ENCODE data around the gene ZNF865.

Gene ZNF865

DNA sequence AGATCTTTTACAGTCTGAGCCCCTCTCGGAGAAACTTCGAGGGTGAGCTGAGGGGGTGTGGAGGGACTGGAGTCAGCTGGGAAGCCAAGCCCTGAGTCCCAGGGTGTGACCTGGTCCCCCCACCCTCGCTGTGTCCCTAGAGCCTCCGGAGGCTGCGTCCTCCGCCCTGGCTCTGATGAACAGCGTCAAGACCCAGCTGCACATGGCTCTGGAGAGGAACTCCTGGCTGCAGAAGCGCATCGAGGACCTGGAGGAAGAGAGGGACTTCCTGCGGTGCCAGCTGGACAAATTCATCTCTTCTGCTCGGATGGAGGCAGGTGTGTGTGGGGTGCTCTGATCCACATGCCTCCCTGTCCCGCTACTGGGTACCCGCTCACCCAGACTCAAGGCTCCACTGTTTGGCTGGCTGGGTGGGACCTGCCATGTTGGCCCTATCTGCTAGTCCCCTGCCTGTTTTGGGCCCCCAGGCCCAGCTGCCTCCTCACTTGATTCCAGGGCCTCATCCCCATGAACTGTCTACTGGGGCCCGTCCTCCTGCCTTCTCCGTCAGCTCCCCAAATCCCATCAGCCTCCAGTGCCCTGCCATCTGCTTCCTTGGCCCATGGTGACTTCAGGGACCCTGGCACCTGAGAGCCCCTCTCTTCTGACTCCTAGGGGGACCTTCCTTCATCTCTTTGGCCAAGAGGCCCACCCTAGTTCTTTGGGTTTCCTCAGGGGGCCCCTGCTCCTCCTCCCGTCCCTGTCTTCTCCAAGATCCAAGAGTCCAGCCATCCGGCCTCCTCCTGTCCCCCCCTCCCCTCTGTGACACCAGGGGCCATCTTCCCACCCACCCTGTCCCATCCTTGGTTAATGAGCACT is 44.0 kb downstream of the ZNF865 start:
- H3K4me3 ChIP-seq (ENCODE audit: low read depth, low read length): peak overlapping the region; percentile 90
- TF ChIP-seq, protein P1, sequence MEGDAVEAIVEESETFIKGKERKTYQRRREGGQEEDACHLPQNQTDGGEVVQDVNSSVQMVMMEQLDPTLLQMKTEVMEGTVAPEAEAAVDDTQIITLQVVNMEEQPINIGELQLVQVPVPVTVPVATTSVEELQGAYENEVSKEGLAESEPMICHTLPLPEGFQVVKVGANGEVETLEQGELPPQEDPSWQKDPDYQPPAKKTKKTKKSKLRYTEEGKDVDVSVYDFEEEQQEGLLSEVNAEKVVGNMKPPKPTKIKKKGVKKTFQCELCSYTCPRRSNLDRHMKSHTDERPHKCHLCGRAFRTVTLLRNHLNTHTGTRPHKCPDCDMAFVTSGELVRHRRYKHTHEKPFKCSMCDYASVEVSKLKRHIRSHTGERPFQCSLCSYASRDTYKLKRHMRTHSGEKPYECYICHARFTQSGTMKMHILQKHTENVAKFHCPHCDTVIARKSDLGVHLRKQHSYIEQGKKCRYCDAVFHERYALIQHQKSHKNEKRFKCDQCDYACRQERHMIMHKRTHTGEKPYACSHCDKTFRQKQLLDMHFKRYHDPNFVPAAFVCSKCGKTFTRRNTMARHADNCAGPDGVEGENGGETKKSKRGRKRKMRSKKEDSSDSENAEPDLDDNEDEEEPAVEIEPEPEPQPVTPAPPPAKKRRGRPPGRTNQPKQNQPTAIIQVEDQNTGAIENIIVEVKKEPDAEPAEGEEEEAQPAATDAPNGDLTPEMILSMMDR (IDR thresholded peaks at IDR 0.05; ENCODE audit: borderline replicate concordance, insufficient read depth, low read depth, low read length): no peak

DNA sequence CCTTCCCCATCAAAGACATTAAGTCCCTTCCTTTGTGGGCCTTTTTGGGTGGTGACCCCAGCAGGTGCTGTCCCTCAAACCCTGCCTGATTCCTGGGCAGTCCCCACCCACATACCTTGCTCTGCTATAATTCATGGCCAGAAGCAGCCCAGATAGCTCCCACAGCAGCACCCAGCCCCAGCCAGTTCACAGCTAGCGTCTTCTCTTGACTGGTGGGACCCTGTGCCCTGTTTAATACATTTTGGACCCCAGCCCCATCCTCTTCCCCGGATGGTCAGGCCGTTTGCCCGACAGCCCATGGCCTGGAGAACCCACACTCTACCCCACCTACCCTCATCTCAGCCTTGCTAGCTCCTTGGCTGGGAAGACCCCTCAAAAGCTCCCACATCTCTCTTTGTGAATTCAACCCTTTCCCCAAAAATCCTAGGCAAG is 44.7 kb downstream of the ZNF865 start:
- TF ChIP-seq, protein P1 (IDR thresholded peaks at IDR 0.05; ENCODE audit: borderline replicate concordance, insufficient read depth, low read depth, low read length): no peak
- H3K4me3 ChIP-seq (ENCODE audit: low read depth, low read length): no peak overlapping the region

DNA sequence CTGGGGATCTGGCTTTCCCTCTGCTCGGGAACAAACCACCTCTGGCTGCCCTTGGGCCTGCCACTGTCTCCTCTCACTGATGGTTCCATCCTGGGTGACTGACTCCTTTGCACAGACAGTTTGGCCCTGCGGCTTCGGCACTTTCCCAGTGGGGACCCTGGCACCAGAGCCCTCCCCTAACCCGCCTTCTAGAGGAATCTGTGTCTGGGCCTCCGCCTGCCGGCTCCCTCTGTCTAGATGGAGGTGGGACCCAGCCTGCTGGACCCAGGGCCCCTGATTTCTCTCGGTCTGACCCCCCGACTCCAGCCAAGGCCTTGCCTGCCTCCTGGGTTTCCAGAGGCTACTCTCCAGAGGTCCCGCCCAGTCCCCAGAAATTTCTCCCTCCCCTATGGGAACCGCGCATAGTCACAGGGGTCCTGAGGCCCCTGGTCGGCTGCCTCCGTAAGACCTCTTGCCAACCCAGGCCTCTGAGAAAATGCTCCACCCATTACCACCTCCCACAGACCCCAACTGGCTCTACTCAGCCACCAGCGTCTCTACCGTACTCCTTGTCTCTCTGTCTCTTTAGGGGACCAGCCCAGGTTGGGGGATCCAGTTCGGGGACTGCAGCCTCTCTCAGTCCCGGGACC is 45.3 kb downstream of the ZNF865 start:
- H3K4me3 ChIP-seq (ENCODE audit: low read depth, low read length): no peak overlapping the region
- TF ChIP-seq, protein P1 (IDR thresholded peaks at IDR 0.05; ENCODE audit: borderline replicate concordance, insufficient read depth, low read depth, low read length): no peak

DNA sequence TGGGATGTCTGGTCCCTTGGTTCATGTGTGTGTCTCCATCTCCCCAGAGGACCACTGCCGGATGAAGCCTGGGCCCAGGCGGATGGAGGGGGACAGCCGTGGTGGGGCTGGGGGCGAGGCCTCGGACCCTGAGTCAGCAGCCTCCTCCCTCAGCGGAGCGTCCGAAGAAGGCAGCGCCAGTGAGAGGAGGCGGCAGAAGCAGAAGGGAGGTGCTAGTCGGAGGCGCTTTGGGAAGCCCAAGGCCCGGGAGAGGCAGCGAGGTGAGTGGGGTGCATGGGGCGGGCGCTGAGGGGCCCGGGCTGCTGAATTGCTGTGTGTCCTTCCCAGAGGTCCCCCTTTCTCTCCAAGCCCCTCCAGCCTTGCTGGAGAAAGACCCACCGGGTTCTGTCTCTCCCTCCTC is 45.8 kb downstream of the ZNF865 start:
- H3K4me3 ChIP-seq (ENCODE audit: low read depth, low read length): no peak overlapping the region
- TF ChIP-seq, protein P1 (IDR thresholded peaks at IDR 0.05; ENCODE audit: borderline replicate concordance, insufficient read depth, low read depth, low read length): no peak

DNA sequence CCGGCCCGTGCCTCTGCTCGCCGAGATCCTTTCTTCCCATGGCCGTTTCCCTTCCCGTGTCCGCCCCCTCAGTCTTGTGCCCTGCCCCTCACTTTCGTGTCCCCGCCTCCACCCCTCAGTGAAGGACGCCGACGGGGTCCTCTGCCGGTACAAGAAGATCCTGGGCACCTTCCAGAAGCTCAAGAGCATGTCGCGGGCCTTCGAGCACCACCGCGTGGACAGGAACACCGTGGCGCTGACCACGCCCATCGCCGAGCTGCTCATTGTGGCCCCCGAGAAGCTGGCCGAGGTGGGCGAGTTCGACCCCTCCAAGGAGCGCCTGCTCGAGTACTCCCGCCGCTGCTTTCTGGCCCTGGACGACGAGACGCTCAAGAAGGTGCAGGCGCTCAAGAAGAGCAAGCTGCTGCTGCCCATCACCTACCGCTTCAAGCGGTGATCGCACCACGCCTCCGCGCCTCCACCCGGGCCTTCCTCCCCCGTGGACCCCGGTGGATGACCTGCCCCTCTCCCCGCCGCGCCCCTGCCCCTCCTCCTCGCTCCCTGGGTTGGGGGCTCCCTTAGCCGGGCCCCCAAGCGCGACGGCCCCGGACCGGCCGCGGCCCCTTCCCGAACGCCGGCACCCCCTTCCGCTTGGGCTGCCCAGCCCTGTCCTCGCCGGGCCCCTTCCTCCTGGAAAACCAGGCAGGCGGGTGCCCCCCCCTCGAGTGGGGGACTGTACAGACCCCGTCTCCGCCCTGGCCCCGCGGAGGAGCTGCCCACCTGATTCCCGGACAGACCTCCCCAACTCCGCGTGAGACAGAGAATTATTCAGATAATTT is 47.1 kb downstream of the ZNF865 start:
- no peak overlapping the region for H3K4me3 ChIP-seq (ENCODE audit: low read depth, low read length)
- TF ChIP-seq, protein P1 (IDR thresholded peaks at IDR 0.05; ENCODE audit: borderline replicate concordance, insufficient read depth, low read depth, low read length): no peak

DNA sequence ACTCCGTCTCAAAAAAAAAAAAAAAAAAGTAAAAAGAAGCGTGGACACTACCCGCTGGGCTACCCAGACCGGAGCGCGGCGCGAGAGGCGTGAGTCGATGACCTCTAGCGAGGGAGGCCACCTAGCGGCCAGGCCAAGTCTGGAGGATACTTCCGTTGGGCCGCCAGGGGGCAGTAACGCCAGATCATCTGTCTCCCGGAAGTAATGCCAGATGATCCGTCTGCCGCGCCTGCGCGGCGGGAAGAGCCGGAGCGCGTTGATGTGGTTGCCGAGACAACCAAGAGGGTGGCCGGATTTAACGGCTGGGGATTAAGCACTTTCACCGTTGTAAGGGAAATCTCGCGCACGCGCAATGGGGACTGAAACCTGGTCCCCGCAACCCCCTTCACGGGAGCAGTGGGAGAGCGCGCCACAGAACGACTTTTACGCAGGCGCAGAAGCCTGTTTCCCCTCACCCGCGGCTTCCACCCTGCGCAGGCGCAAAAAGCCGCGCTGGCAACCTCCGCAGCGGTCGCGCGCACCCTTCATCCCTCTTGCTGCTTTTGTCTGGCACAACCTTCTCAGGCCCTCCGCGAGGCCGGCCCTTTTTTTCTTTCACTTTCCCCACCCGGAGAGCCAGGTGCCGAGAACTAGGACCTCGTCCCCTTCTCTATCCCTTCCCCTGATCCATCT is 48.3 kb downstream of the ZNF865 start:
- H3K4me3 ChIP-seq (ENCODE audit: low read depth, low read length): peak overlapping the region; percentile 92
- TF ChIP-seq, protein P1 (IDR thresholded peaks at IDR 0.05; ENCODE audit: borderline replicate concordance, insufficient read depth, low read depth, low read length): peak; percentile 100

Measured in GM12875 (cell line).